HL-60 (cell line): Measurements from ENCODE around the gene TBC1D5.

ENCODE experiments used
- DNase-seq, 2 experiments: peaks; one replicate each; pipeline ENCODE4 v3.0.0-alpha.2; 2010 to 2020; ENCODE audit warnings: low read depth in 1 of 2, low spot score in 1 of 2
- H3K27ac ChIP-seq: fragments of 250-450 bp; sonication (Bioruptor Pico); replicated peaks from 2 replicates; pipeline ENCODE4 v1.5.1; 2020; ENCODE audit warnings: mild to moderate bottlenecking, moderate library complexity
- H3K27me3 ChIP-seq: fragments of 250-450 bp; sonication (Bioruptor Pico); 2 replicates; pipeline ENCODE4 v1.5.1; 2021; ENCODE audit warnings: mild to moderate bottlenecking, moderate library complexity; ENCODE audit not compliant: insufficient read depth, poor library complexity, severe bottlenecking
- H3K4me3 ChIP-seq: replicated peaks from 2 replicates; pipeline ENCODE4 v1.5.1; 2011; ENCODE audit warnings: mild to moderate bottlenecking, control low read depth, low read length; ENCODE audit not compliant: insufficient read depth
- CTCF ChIP-seq: IDR thresholded peaks from one replicate; pipeline ENCODE4 v1.5.1; 2011; ENCODE audit warnings: low read length, control low read depth, inconsistent platforms; ENCODE audit not compliant: insufficient read depth
- GABPA ChIP-seq: IDR thresholded peaks from 2 replicates; pipeline ENCODE4 v1.6.1; 2012; ENCODE audit warnings: low read depth
- POLR2AphosphoS5 ChIP-seq: IDR thresholded peaks from 2 replicates; pipeline ENCODE4 v1.6.1; 2012; ENCODE audit warnings: low read depth
- REST ChIP-seq: IDR thresholded peaks from 2 replicates; pipeline ENCODE4 v1.6.1; 2012; ENCODE audit warnings: low read depth; ENCODE audit not compliant: insufficient replicate concordance
- SPI1 ChIP-seq: IDR thresholded peaks from 2 replicates; pipeline ENCODE4 v1.6.1; 2012; ENCODE audit warnings: low read depth, mild to moderate bottlenecking, borderline replicate concordance

The TBC1D5 gene

GRCh38 chr3:17634964-17635363 lies 107.5 kb downstream of the TBC1D5 start:
- H3K4me3 ChIP-seq, result no peak overlapping the region
- no peaks in the 10 kb centered on the region for H3K27me3 ChIP-seq
- TF ChIP-seq POLR2AphosphoS5, result no peak
- TF ChIP-seq GABPA, result no peak
- no peak for TF ChIP-seq SPI1
- no peak for TF ChIP-seq CTCF
- TF ChIP-seq REST, result no peak
- no peak for DNase-seq
- no peak overlapping the region for H3K27ac ChIP-seq

- DNase-seq, result no peak
- H3K27ac ChIP-seq, result no peak overlapping the region
- H3K27me3 ChIP-seq, result no peaks in the 10 kb centered on the region
- H3K4me3 ChIP-seq, result no peak overlapping the region
- TF ChIP-seq SPI1 (no peak), REST (no peak), CTCF (no peak), GABPA (no peak), POLR2AphosphoS5 (no peak)
Observed at GRCh38 chr3:17634201-17634600, 108.2 kb downstream of the TBC1D5 start.

GRCh38 chr3:17632401-17633100 lies 109.9 kb downstream of the TBC1D5 start:
- DNase-seq, result peak; percentile 18 to 62
- H3K4me3 ChIP-seq, result no peak overlapping the region
- no peaks in the 10 kb centered on the region for H3K27me3 ChIP-seq
- TF ChIP-seq CTCF (no peak), REST (no peak), POLR2AphosphoS5 (no peak), SPI1 (no peak), GABPA (no peak)
- H3K27ac ChIP-seq, result no peak overlapping the region
